Neural progenitor cell (in vitro differentiated cells): ENCODE data around the gene TMEM175. TPM values are rescaled to one million over a fixed set of nuclear protein-coding genes. Genes with fewer than 3 reads are reported as not detected.
"Not testable (repeated sequence)": the region's sequence is repeated elsewhere in the genome, so short reads cannot be mapped to it uniquely, and the experiment has no call there.

Source experiments
- DNase-seq: peaks from one replicate; pipeline ENCODE4 v3.0.0-alpha.2; 2016; ENCODE audit warnings: low spot score
- H2AFZ ChIP-seq: fragments of 200-600 bp; sonication (generic); replicated peaks from 2 replicates; pipeline ENCODE4 v1.6.1; 2016; ENCODE audit warnings: antibody characterized with exemption
- H3F3A ChIP-seq: fragments of 200-600 bp; sonication (generic); 2 replicates; pipeline ENCODE4 v1.6.1; 2016; ENCODE audit warnings: antibody characterized with exemption, low read depth
- H3K27ac ChIP-seq: fragments of 200-600 bp; sonication (generic); 2 replicates; pipeline ENCODE4 v1.5.1; 2016; ENCODE audit warnings: mild to moderate bottlenecking
- H3K27me3 ChIP-seq: fragments of 200-600 bp; sonication (generic); 2 replicates; pipeline ENCODE4 v1.6.1; 2016; ENCODE audit warnings: mild to moderate bottlenecking, moderate library complexity
- H3K36me3 ChIP-seq: fragments of 200-600 bp; sonication (generic); 2 replicates; pipeline ENCODE4 v1.5.1; 2016
- H3K4me1 ChIP-seq: fragments of 200-600 bp; sonication (generic); 2 replicates; pipeline ENCODE4 v1.6.1; 2016; ENCODE audit warnings: mixed run types
- H3K4me2 ChIP-seq: fragments of 200-600 bp; sonication (generic); 2 replicates; pipeline ENCODE4 v1.6.1; 2016
- H3K4me3 ChIP-seq: fragments of 200-600 bp; sonication (generic); 2 replicates; pipeline ENCODE4 v1.5.1; 2016
- H3K79me2 ChIP-seq: fragments of 200-600 bp; sonication (generic); 2 replicates; pipeline ENCODE4 v1.6.1; 2016; ENCODE audit warnings: low read depth
- H3K9ac ChIP-seq: fragments of 200-600 bp; sonication (generic); 2 replicates; pipeline ENCODE4 v1.6.1; 2016
- H3K9me3 ChIP-seq: fragments of 200-600 bp; sonication (generic); 2 replicates; pipeline ENCODE4 v1.5.1; 2016; ENCODE audit warnings: low read depth
- H4K20me1 ChIP-seq: fragments of 200-600 bp; sonication (generic); 2 replicates; pipeline ENCODE4 v1.6.1; 2016; ENCODE audit warnings: low read depth
- H3K27ac Mint-ChIP-seq: 3 replicates; pipeline ENCODE4 v1.8.0; 2021; ENCODE audit warnings: mixed read lengths
- H3K27me3 Mint-ChIP-seq: 2 replicates; pipeline ENCODE4 v1.8.0; 2022; ENCODE audit warnings: low read depth, mild to moderate bottlenecking, inconsistent platforms, moderate library complexity, mixed read lengths; ENCODE audit not compliant: insufficient read depth
- H3K36me3 Mint-ChIP-seq: 3 replicates; pipeline ENCODE4 v1.8.0; 2021; ENCODE audit warnings: mixed read lengths
- H3K4me1 Mint-ChIP-seq: 3 replicates; pipeline ENCODE4 v1.8.0; 2021; ENCODE audit warnings: mixed read lengths
- H3K4me3 Mint-ChIP-seq: 3 replicates; pipeline ENCODE4 v1.8.0; 2021; ENCODE audit warnings: mild to moderate bottlenecking, moderate library complexity, mixed read lengths
- H3K9me3 Mint-ChIP-seq: 3 replicates; pipeline ENCODE4 v1.8.0; 2020; ENCODE audit warnings: mixed read lengths
- EZH2 ChIP-seq: fragments of 200-600 bp; sonication (generic); IDR thresholded peaks from 2 replicates; pipeline ENCODE4 v1.6.1; 2017; ENCODE audit warnings: antibody characterized with exemption, mild to moderate bottlenecking, moderate library complexity
- EZH2phosphoT487 ChIP-seq: fragments of 200-600 bp; sonication (generic); IDR thresholded peaks from 2 replicates; pipeline ENCODE4 v1.6.1; 2017; ENCODE audit warnings: antibody characterized with exemption
- total RNA-seq: library from RNA; depleted of rRNA; stranded (reverse); fragments of >200 nt; gene quantifications from 2 replicates; pipeline ENCODE4 v1.2.3, GENCODE V29; 2015; ENCODE audit warnings: low replicate concordance
- TF ChIP-seq, protein P1 (sequence below): fragments of 200-600 bp; sonication (generic); IDR thresholded peaks from 2 replicates; pipeline ENCODE4 v1.5.1; 2017; ENCODE audit warnings: antibody characterized with exemption, mild to moderate bottlenecking

Gene TMEM175
- total RNA-seq, 1 donor from 2014 or later, result 4.4 TPM

DNA sequence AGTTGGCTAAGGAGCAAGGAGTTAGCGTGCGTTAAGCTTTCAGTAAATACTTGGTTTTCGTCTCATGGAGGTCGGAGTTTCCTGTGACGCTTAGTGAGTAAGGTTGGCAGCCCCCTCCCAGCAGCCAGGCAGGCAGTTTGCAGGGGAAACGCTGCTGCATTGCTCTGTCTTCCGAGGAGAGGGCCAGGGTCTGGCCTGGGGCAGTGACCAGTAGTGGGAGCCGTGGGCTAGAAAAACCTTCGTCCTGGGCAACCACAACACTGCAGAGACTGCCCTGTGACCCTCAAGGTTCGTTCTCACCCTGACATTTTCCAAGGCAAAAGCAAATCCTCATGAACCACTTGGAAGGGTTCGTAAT lies 432 bp downstream of the TMEM175 start:
- no peaks in the 10 kb centered on the region for H3K4me1 ChIP-seq
- TF ChIP-seq EZH2phosphoT487, result no peak
- TF ChIP-seq, protein P1, sequence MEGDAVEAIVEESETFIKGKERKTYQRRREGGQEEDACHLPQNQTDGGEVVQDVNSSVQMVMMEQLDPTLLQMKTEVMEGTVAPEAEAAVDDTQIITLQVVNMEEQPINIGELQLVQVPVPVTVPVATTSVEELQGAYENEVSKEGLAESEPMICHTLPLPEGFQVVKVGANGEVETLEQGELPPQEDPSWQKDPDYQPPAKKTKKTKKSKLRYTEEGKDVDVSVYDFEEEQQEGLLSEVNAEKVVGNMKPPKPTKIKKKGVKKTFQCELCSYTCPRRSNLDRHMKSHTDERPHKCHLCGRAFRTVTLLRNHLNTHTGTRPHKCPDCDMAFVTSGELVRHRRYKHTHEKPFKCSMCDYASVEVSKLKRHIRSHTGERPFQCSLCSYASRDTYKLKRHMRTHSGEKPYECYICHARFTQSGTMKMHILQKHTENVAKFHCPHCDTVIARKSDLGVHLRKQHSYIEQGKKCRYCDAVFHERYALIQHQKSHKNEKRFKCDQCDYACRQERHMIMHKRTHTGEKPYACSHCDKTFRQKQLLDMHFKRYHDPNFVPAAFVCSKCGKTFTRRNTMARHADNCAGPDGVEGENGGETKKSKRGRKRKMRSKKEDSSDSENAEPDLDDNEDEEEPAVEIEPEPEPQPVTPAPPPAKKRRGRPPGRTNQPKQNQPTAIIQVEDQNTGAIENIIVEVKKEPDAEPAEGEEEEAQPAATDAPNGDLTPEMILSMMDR, result peak; percentile 26
- Mint-ChIP-seq H3K27ac (peak overlapping the region; percentile 15), H3K27me3 (peaks cover 11% of the 10 kb centered on the region), H3K9me3 (no peaks in the 10 kb centered on the region), H3K4me3 (peak overlapping the region; percentile 97), H3K36me3 (no peaks in the 10 kb centered on the region), H3K4me1 (peaks cover 18% of the 10 kb centered on the region)
- peak overlapping the region; percentile 58 for H3K9ac ChIP-seq
- no peaks in the 10 kb centered on the region for H3K27me3 ChIP-seq
- peaks cover 10% of the 10 kb centered on the region for H3F3A ChIP-seq
- H3K4me2 ChIP-seq, result peak overlapping the region; percentile 92
- H3K79me2 ChIP-seq, result peaks cover 32% of the 10 kb centered on the region
- peak overlapping the region; percentile 90 for H3K4me3 ChIP-seq
- peaks cover 30% of the 10 kb centered on the region for H4K20me1 ChIP-seq
- H3K9me3 ChIP-seq, result no peaks in the 10 kb centered on the region
- peak overlapping the region; percentile 97 for H2AFZ ChIP-seq
- H3K36me3 ChIP-seq, result no peaks in the 10 kb centered on the region
- DNase-seq, result peak; percentile 56
- H3K27ac ChIP-seq, result no peak overlapping the region

GRCh38 chr4:939508-939907 lies 7.2 kb downstream of the TMEM175 start:
- not testable (repeated sequence) for H3K9me3 Mint-ChIP-seq, H3K79me2 ChIP-seq, H3K27ac Mint-ChIP-seq, H3K9me3 ChIP-seq, H3K4me3 Mint-ChIP-seq, DNase-seq, H3K27ac ChIP-seq, H3K9ac ChIP-seq, H3K36me3 Mint-ChIP-seq, H3K4me2 ChIP-seq, H3K4me1 Mint-ChIP-seq, H3K27me3 ChIP-seq, H4K20me1 ChIP-seq, H3K27me3 Mint-ChIP-seq, H2AFZ ChIP-seq, H3K4me1 ChIP-seq, H3F3A ChIP-seq, H3K4me3 ChIP-seq, H3K36me3 ChIP-seq

- Histone ChIP-seq H3K4me1 (peaks cover 12% of the 10 kb centered on the region), H3K4me3 (peak overlapping the region; percentile 38), H3K36me3 (no peaks in the 10 kb centered on the region), H3K79me2 (no peaks in the 10 kb centered on the region), H3K9me3 (no peaks in the 10 kb centered on the region), H3K9ac (peak overlapping the region; percentile 25), H3K4me2 (peak overlapping the region; percentile 84), H2AFZ (peak overlapping the region; percentile 79), H3K27ac (no peak overlapping the region), H3K27me3 (peaks cover 6% of the 10 kb centered on the region), H3F3A (peaks cover 4% of the 10 kb centered on the region), H4K20me1 (no peaks in the 10 kb centered on the region)
- peaks cover 2% of the 10 kb centered on the region for H3K27me3 Mint-ChIP-seq
- H3K4me1 Mint-ChIP-seq, result peaks cover 11% of the 10 kb centered on the region
- H3K4me3 Mint-ChIP-seq, result peak overlapping the region; percentile 36
- H3K27ac Mint-ChIP-seq, result no peak overlapping the region
- H3K9me3 Mint-ChIP-seq, result no peaks in the 10 kb centered on the region
- peak; percentile 45 for DNase-seq
- TF ChIP-seq, protein P1, result no peak
- TF ChIP-seq EZH2, result no peak
- TF ChIP-seq EZH2phosphoT487, result no peak
- no peaks in the 10 kb centered on the region for H3K36me3 Mint-ChIP-seq
Measured at GRCh38 chr4:945274-946102, 13.2 kb downstream of the TMEM175 start.

- Histone ChIP-seq H3K27ac (no peak overlapping the region), H3K4me3 (no peak overlapping the region), H3K4me2 (no peak overlapping the region), H2AFZ (no peak overlapping the region), H3K9me3 (no peaks in the 10 kb centered on the region), H4K20me1 (no peaks in the 10 kb centered on the region), H3F3A (peaks cover 4% of the 10 kb centered on the region), H3K36me3 (no peaks in the 10 kb centered on the region), H3K4me1 (peaks cover 13% of the 10 kb centered on the region), H3K79me2 (no peaks in the 10 kb centered on the region), H3K27me3 (peaks cover 6% of the 10 kb centered on the region), H3K9ac (no peak overlapping the region)
- peak overlapping the region; percentile 34 for H3K4me3 Mint-ChIP-seq
- H3K27ac Mint-ChIP-seq, result no peak overlapping the region
- no peak for DNase-seq
- TF ChIP-seq EZH2, result no peak
- no peak for TF ChIP-seq EZH2phosphoT487
- TF ChIP-seq, protein P1, result no peak
- peaks cover 2% of the 10 kb centered on the region for H3K27me3 Mint-ChIP-seq
- no peaks in the 10 kb centered on the region for H3K9me3 Mint-ChIP-seq
- H3K36me3 Mint-ChIP-seq, result no peaks in the 10 kb centered on the region
- peaks cover 12% of the 10 kb centered on the region for H3K4me1 Mint-ChIP-seq
Measured at GRCh38 chr4:946103-946450, 13.8 kb downstream of the TMEM175 start.
